Esophagus (tissue), 2 donors: ENCODE measurements around the gene MTAP. TPM values are rescaled to one million over a fixed set of nuclear protein-coding genes. Genes with fewer than 3 reads are reported as not detected.

Experiments
- H3K27ac ChIP-seq, 2 donors: one replicate each; pipeline ENCODE4 v1.5.1; 2013; ENCODE audit warnings: low read depth in 2 of 2, mild to moderate bottlenecking in 2 of 2, inconsistent platforms in 1 of 2, low read length in 1 of 2, moderate library complexity in 1 of 2
- H3K27me3 ChIP-seq, 2 donors: one replicate each; pipeline ENCODE4 v1.6.1; 2013; ENCODE audit warnings: low read length in 2 of 2, control low read depth in 1 of 2, mild to moderate bottlenecking in 1 of 2; ENCODE audit not compliant: insufficient read depth in 2 of 2, control insufficient read depth in 1 of 2
- H3K36me3 ChIP-seq, 2 donors: one replicate each; pipeline ENCODE4 v1.6.1; 2013; ENCODE audit warnings: low read length in 1 of 2; ENCODE audit not compliant: control insufficient read depth in 2 of 2, insufficient read depth in 2 of 2
- H3K4me1 ChIP-seq, 2 donors: one replicate each; pipeline ENCODE4 v1.6.1; 2013; ENCODE audit warnings: low read length in 1 of 2; ENCODE audit not compliant: control insufficient read depth in 2 of 2, insufficient read depth in 2 of 2
- H3K4me3 ChIP-seq, 2 donors: one replicate each; pipeline ENCODE4 v1.5.1; 2013; ENCODE audit warnings: low read length in 2 of 2, mild to moderate bottlenecking in 2 of 2, low read depth in 1 of 2, moderate library complexity in 1 of 2
- H3K9me3 ChIP-seq, 2 donors: one replicate each; pipeline ENCODE4 v1.6.1; 2013; ENCODE audit warnings: mild to moderate bottlenecking in 2 of 2, low read depth in 1 of 2, low read length in 1 of 2, moderate library complexity in 1 of 2; ENCODE audit not compliant: control insufficient read depth in 2 of 2, insufficient read depth in 1 of 2
- WGBS, 2 donors: extraction: QIAGEN DNeasy Blood & Tissue Kit; methylation state at CpG; one replicate each; pipeline ENCODE4 v1.1.7; 2013; 5-methylcytosine and 5-hydroxymethylcytosine counted together
- polyA plus RNA-seq, 2 donors: library from polyadenylated mRNA; stranded (reverse); fragments of 200-250 nt; gene quantifications; one replicate each; pipeline ENCODE4 v1.2.3, GENCODE V29; 2013
- donor health status: healthy with polysubstance abuse.
- donor health status: Bipolar disorder and iron deficiency.

The MTAP gene
- polyA plus RNA-seq, 2 donors, result 11.5 to 14.9 TPM

DNA sequence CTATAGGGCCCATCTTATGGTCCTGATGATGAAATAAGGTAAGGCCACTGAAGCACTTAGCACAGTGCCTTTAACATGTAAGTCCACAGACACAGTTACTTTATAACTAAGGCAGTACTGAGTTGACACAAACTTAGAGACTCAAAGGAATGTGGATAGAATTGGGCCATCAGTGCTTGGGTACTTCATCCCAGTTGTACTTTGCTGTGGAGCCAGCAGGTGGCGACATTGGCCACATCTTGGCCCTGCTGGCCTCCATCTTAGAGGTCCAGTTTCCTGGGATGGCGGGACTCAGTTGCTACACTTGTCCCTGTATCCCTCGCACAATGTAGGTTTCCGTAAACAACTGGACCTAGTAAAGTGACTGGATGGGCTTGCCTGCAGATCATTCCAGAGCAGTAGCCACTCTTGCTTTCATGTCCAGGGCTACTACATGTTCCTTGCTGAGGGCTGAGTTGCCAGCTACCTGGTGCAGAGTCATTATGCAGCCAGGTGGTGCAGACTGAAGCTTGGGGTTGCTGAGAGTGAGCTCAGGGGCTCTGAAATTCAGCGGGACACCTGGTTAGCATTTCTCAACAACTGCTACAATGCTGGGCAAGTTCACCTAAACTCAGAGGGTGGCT, 10.6 kb downstream of the MTAP start:
- Histone ChIP-seq H3K9me3 (no peaks in the 10 kb centered on the region), H3K4me1 (peaks cover 4 to 7% of the 10 kb centered on the region in 2 donors), H3K4me3 (no peak overlapping the region), H3K36me3 (peaks cover 0 to 11% of the 10 kb centered on the region in 2 donors), H3K27me3 (no peaks in the 10 kb centered on the region), H3K27ac (peak overlapping the region; percentile 33 to 41)
- WGBS, 2 donors, result 57 to 60% methylated on average over 5 of the region's 5 CpGs

DNA sequence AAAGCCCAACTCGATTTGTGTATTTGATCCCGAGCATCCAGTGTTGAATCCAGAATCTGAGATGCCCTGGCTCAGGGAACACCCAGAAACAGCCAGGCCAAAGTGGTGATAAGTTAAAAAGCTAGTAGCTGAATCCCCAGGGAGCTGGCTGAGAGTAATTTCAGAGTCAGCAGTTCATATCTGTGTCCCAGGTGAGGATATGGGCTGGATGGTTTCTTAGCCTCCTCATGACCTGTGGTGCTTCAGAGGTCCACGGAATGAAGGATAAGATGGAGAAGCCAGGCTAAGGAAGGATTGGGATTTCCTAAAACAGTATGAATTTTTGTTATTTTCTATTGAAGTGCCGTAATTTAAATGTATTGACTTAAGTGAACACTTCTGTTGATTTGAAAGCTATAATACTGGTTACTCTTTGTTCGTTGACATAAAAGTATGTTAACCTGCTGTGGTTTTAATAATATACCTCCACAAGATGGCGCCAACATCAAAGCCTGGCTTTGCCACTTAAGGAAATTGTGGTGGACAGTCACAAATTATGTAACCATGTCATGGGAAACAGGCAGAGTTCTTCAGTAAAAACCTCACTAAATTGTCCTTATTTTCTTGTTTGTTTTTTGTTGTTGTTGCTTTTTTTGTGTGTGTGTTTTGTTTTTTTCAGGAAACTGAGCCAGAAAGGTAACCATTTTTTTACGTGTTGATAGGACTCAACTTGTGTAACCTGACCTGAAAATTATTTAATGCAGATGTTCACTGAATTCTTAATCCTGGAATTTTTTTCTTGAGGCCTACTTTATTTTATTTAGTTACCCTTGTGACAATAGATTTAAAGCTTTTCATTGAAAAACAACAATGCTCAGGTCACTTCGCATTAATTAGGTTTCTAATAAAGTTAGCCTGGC, 11.4 kb downstream of the MTAP start:
- Histone ChIP-seq H3K36me3 (peaks cover 3 to 11% of the 10 kb centered on the region in 2 donors), H3K4me1 (peaks cover 4 to 7% of the 10 kb centered on the region in 2 donors), H3K27me3 (no peaks in the 10 kb centered on the region), H3K27ac (peak overlapping the region; percentile 33 to 41), H3K4me3 (no peak overlapping the region), H3K9me3 (no peaks in the 10 kb centered on the region)
- WGBS, 2 donors, result 52 to 56% methylated on average over 8 of the region's 8 CpGs

GRCh38 chr9:21815643-21816042, 13.2 kb downstream of the MTAP start:
- Histone ChIP-seq H3K27me3 (no peaks in the 10 kb centered on the region), H3K4me1 (peaks cover 4 to 7% of the 10 kb centered on the region in 2 donors), H3K4me3 (no peak overlapping the region), H3K27ac (no peak overlapping the region), H3K36me3 (peaks cover 3 to 11% of the 10 kb centered on the region in 2 donors), H3K9me3 (no peaks in the 10 kb centered on the region)
- 87 to 92% methylated on average over 3 of the region's 3 CpGs for WGBS, 2 donors

DNA sequence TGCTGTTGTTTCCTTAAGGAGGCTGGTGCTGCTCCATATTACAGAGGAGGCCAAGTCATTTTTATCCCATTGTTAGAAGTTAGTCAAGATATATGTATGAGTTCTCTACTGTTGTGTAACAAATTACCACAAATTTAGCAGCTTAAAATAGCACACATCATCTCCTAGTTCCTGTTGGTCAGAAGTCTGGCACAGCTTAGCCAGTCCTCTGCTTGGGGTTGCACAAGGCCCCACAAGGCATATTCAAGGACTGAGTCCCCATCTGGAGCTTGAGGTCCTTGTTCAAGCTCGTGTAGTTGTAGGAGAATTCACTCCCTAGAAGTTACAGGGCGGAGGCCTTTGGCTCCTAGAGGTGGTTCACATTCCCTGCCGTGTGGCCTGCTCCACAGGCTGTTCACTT, 14.7 kb downstream of the MTAP start:
- Histone ChIP-seq H3K36me3 (peaks cover 3 to 11% of the 10 kb centered on the region in 2 donors), H3K27me3 (no peaks in the 10 kb centered on the region), H3K9me3 (no peaks in the 10 kb centered on the region), H3K27ac (no peak overlapping the region), H3K4me3 (no peak overlapping the region), H3K4me1 (peaks cover 3 to 4% of the 10 kb centered on the region in 2 donors)
- 67 to 71% methylated on average over 3 of the region's 3 CpGs for WGBS, 2 donors

GRCh38 chr9:21825637-21826036, 23.2 kb downstream of the MTAP start:
- Histone ChIP-seq H3K27me3 (no peaks in the 10 kb centered on the region), H3K27ac (no peak overlapping the region), H3K9me3 (no peaks in the 10 kb centered on the region), H3K4me3 (no peak overlapping the region), H3K36me3 (peaks cover 2 to 6% of the 10 kb centered on the region in 2 donors), H3K4me1 (peaks cover 0 to 2% of the 10 kb centered on the region in 2 donors)
- 94 to 96% methylated on average over 2 of the region's 2 CpGs for WGBS, 2 donors

DNA sequence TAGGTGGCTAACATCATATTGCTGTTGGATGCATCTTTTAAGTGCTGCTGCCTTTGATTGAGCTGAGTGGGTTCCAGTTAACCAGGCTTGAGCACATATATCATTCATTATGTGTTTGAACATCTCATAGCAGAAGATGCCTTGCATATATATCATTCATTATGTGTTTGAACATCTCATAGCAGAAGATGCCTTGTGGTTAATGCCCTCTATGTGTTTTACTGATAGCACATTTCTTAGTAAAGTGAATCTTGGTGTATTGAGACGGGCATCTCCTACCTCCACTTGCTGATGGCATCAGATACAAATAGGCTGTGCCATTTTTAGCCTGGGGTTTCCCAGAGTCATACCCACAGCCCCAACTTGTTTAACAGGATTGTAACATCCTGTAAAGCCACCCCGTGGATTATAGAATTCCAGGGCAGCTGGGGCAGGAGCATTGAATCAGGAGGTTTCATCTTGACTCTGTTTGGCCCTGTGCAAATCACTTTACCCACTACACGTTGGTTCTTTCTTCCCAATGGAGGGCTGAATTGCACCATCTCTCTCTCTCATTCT, 26.5 kb downstream of the MTAP start:
- WGBS, 2 donors, result 54 to 70% methylated on average over 3 of the region's 3 CpGs
- Histone ChIP-seq H3K27ac (peak overlapping the region; percentile 40 to 65), H3K9me3 (no peaks in the 10 kb centered on the region), H3K36me3 (peaks cover 2 to 6% of the 10 kb centered on the region in 2 donors), H3K4me1 (peaks cover 0 to 2% of the 10 kb centered on the region in 2 donors), H3K4me3 (no peak overlapping the region), H3K27me3 (no peaks in the 10 kb centered on the region)

GRCh38 chr9:21830589-21830988, 28.2 kb downstream of the MTAP start:
- WGBS, 2 donors, result 64 to 65% methylated on average over 3 of the region's 3 CpGs
- Histone ChIP-seq H3K27me3 (no peaks in the 10 kb centered on the region), H3K4me1 (peaks cover 2 to 4% of the 10 kb centered on the region in 2 donors), H3K27ac (peak overlapping the region; percentile 68 to 82), H3K36me3 (peaks cover 2% of the 10 kb centered on the region in 2 donors), H3K9me3 (no peaks in the 10 kb centered on the region), H3K4me3 (no peak overlapping the region)

GRCh38 chr9:21831841-21832509, 29.5 kb downstream of the MTAP start:
- WGBS, 2 donors, result 26 to 46% methylated on average over 8 of the region's 8 CpGs
- Histone ChIP-seq H3K4me3 (no peak overlapping the region), H3K36me3 (peaks cover 2% of the 10 kb centered on the region in 2 donors), H3K4me1 (peaks cover 4 to 5% of the 10 kb centered on the region in 2 donors), H3K27me3 (no peaks in the 10 kb centered on the region), H3K27ac (peak overlapping the region; percentile 84 to 90), H3K9me3 (no peaks in the 10 kb centered on the region)

DNA sequence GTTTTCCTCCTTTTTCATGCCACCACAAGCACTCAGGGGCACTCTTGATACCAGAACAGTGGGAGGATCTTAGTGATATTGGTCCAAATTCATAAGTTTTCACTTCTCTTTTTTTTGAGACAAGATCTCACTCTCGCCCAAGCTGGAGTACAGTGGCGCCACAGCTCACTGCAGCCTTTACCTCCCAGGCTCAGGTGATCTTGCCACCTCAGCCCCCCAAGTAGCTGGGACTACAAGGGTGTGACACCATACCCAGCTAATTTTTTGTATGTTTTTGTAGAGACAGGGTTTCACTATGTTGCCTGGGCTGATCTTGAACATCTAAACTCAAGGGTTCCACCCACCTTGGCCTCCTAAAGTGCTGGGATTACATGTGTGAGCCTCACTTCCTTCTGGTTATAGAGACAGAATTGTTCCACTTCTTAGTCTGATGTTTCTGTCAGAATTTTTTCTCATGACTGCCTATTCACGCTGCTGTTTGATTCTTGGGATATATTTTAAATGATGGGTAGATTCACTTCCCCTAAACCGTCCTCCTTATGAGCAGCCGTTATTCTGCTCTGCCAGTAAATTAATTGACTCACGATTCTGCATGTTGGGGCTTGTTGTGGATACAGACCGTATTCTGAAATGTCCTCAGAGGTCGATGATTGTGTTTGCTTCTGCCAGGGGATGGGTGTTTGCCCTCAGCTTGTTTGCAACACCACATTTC, 30.8 kb downstream of the MTAP start:
- Histone ChIP-seq H3K4me3 (no peak overlapping the region), H3K27ac (peak overlapping the region; percentile 90 to 93), H3K4me1 (peaks cover 4 to 5% of the 10 kb centered on the region in 2 donors), H3K36me3 (peaks cover 2 to 4% of the 10 kb centered on the region in 2 donors), H3K27me3 (no peaks in the 10 kb centered on the region), H3K9me3 (no peaks in the 10 kb centered on the region)
- 66% methylated on average over 8 of the region's 8 CpGs for WGBS, 2 donors
